22Rv1 (cell line): ENCODE data around the gene ZNG1A.
"Not testable (repeated sequence)": the region's sequence is repeated elsewhere in the genome, so short reads cannot be mapped to it uniquely, and the experiment has no call there.

ENCODE experiments used
- H3K27ac ChIP-seq: fragments of 450-650 bp; 2 replicates; pipeline ENCODE4 v1.5.1; 2017

Gene ZNG1A

DNA sequence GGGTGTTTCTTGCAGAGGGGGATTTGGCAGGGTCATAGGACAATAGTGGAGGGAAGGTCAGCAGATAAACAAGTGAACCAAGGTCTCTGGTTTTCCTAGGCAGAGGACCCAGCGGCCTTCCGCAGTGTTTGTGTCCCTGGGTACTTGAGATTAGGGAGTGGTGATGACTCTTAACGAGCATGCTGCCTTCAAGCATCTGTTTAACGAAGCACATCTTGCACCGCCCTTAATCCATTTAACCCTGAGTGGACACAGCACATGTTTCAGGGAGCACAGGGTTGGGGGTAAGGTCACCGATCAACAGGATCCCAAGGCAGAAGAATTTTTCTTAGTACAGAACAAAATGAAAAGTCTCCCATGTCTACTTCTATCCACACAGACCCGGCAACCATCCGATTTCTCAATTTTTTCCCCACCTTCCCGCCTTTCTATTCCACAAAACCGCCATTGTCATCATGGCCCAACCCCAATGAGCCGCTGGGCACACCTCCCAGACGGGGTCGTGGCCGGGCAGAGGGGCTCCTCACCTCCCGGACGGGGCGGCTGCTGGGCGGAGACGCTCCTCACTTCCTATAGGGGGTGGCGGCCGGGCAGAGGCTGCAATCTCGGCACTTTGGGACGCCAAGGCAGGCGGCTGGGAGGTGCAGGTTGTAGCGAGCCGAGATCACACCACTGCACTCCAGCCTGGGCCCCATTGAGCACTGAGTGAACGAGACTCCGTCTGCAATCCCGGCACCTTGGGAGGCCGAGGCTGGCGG is 95.7 kb downstream of the ZNG1A start:
- H3K27ac ChIP-seq = not testable (repeated sequence)

DNA sequence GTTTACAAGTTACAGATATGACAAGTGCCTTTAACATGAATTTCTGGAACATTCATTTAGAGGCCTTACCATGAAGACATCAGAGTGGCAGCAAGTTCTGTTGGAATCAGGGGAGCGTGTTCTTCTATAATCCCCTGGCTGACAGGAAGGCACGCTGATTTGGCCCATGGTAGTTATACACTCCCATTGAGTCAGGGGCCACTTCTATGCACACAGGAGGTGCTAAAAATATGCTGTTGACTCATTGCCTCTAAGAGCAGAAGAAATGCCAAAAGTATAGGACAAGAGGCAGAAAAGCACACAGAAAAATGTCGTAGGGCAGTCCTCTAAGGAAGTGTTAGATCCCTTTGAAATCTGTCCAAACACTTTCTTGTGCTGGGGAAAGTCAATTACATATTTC is 100.5 kb downstream of the ZNG1A start:
- not testable (repeated sequence) for H3K27ac ChIP-seq

- H3K27ac ChIP-seq = not testable (repeated sequence)
Measured at GRCh38 chr9:76389-76788, 102.5 kb downstream of the ZNG1A start.

DNA sequence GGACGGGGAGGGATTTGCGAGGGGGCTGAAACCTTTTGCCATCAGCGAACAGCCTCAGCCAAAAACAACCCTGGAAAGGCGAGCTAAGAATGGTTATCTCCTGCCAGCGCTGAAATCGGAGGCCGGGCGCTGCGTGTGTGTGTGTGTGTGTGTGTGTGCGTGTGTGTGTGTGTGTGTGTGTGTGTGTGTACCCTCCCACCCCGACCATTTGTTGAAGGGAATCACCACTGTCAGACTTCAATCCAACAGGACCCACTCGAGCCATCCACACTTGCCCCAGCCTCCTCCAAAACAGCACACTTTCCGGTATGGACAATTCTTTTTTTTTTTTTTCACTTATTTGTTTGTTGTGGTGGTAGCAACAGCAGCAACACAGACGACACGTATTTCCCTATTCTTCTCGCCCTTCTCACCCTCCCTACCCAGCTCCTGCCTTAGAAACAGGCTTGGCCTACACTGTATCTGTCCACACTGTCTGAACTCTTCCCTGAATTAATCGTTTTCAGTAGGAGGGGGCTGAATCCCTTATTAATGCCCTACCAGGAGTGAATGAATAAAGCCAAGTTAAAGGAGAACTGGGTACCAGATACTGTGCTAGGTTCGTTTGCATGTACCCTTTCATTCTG is 104.8 kb downstream of the ZNG1A start:
- H3K27ac ChIP-seq = not testable (repeated sequence)

DNA sequence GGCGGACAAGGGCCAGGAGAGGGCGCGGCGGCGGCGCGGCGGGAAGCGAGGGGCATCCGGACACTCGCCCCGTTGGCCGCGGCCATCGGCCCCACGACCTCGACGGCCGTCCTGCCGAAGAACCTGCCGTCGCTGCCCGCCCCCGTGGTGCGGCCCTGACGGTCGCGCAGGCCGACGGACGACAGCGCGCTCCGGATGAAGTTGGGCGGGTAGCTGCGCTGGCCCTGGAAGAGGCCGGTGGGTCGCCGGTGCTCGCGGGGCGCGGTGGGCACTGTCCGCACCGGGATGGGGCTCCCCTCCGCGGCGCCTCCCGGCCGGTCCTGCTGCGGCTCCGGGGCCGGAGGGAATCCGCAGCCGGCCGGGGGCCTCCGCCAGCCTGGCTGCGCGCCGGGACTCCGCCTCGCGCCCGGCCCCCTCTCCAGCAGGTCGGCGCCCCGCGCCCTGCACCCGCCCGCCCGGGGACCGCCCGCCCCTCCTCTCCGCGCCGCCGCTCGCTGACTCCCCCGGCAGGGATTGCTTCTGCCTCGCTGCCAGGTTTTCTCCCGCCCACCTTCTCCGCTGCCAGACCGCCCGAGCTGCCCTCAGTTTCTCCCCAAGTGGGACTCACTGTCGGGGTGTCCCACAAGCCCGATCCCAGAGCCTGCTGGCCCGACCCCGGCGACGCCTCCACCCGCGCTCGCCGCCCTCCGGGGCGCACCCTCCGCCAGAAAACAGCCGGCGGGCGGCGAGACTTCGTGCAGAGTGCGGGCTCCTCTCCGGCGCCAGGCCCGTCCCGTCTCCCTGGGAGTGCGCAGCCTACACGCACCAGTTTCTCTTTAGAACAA is 105.6 kb downstream of the ZNG1A start:
- not testable (repeated sequence) for H3K27ac ChIP-seq
